Measurements from ENCODE around the gene GPATCH1.
"Not testable (repeated sequence)": the region's sequence is repeated elsewhere in the genome, so short reads cannot be mapped to it uniquely, and the experiment has no call there.

Gene GPATCH1

DNA sequence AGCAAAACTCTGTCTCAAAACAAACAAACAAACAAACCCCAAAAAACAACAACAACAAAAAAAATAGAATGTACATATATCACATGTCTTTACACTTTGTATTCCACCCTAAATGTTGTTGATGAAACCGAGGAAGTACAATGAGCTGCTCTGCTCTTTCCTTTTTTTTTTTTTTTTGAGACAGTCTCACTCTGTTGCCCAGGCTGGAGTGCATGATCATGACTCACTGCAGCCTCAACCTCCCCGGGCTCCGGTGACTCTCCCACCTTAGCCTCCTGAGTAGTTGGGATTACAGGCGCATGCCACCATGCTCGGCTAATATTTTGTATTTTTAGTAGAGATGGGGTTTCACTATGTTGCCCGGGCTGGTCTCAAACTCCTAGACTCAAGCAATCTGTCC is 82.5 kb downstream of the GPATCH1 start:
- peak; percentile 9 to 53 for DNase-seq

DNA sequence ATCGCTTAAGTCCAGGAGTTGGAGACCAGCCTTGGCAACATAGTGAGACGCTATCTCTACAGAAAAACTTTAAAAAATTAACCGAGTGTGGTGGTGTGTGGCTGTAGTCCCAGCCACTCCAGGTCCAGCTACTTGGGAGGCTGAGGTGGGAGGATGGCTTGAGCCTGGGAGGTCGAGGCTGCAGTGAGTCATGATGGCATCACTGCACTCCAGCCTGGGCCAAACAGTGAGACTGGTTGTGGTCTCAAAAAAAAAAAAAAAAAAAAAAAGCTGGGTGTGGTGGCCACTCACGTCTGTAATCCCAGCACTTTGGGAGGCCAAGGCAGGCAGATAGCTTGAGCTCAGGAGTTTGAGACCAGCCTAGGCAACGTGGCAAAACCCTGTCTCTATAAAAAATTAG is 85.1 kb downstream of the GPATCH1 start:
- not testable (repeated sequence) for DNase-seq

DNA sequence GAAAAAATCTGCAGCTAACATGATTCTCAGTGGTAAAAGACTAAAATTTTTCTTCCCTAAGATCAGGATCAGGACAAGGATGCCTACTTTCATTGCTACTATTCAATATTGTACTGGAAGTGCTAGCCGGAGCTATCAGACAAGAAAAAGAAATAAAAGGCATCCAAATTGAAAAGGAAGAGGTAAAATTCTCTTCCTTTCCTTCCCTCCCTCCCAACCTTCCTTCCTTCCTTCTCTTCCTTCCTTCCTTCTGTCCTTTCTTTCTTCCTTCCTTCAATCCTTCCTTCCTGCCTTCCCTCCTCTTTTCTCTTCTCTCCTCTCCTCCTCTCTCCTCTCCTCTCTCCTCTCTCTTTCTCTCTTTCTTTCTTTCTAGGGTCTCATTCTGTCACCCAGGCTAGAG is 86.5 kb downstream of the GPATCH1 start:
- DNase-seq, result no peak

- DNase-seq, result no peak
These were observed 87.5 kb downstream of the GPATCH1 start for GRCh38 chr19:33168528-33168927.

DNA sequence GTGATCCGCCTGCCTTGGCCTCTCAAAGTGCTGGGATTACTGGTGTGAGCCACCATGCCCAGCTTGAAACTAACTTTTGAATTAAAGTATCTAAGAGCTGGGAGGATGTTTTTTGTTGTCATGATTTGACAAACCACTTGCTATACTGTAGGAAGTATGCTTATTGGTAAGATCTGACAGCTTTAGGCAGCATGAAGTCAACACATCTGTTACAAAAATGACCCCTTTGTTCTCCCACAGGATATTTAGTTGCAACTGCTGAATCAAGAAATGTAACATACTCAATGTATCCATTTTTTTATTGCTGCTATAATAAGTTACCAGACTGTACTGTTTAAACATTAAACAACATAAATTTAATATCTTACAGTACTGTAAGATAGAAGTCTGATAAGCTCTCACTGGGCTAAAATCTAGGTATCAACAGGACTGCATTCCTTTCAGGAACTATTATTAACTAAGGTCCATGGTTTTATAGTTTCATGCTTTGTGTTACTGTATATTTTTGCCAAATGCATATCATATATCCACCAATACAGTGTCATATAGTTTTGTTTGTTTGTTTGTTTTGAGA is 90.3 kb downstream of the GPATCH1 start:
- DNase-seq, result no peak

- no peak for DNase-seq
These were observed 91.0 kb downstream of the GPATCH1 start for GRCh38 chr19:33171916-33172359.

DNA sequence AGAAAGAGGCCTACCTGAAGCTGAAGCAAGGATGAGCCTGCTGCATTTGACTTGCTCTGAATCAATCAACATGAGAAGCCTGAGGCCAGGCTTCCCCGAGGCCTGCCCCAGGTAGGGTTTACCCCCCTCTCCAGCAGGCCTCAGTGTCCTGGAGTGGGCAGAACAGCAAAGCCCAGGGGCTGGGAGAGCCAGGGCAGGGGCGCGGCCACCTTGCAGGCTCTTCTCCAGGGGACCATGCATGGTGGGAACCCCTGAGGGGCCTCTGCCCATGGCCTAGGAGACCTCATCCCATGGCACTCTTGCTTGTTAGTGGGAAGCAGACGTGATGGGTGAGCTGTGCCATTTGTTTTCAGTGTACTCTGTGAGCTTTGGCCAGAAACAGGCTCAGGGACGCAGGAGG is 93.2 kb downstream of the GPATCH1 start:
- no peak for DNase-seq

- DNase-seq, result no peak
These were observed 94.3 kb downstream of the GPATCH1 start for GRCh38 chr19:33175156-33175782.

- DNase-seq, result no peak
These were observed 95.1 kb downstream of the GPATCH1 start for GRCh38 chr19:33175886-33176669.

GRCh38 chr19:33176670-33177416 is 95.9 kb downstream of the GPATCH1 start:
- DNase-seq, result peak; percentile 98 to 100

DNA sequence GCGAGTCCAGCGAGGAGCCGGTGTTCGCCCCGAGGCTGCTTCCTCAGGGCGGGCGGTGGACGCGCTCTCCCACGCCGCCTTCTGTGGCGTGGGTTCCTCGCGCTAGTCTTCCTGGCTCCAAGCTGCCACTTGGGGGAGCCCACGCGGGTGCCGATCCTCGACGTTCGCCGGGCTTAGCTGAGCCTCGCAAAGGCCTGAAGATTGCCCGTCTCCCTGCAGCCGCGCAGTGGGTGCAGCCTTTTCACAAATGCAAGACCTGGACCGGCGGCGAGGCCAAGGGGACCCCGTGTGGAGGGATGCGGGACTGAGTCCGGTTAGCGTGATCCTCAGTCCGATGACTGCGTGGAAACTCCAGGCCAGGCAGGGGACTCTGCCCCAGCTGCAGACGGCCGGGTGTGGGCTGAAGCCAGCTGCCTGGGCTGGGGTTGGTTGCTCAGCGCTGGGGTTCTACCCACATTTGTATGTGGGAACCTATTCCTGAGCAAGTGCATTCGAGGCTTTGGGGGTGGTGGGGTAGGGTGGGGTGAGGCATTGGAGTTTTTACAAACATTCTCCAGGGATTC is 96.5 kb downstream of the GPATCH1 start:
- DNase-seq, result peak; percentile 87 to 98
